Neural progenitor cell (in vitro differentiated cells): ENCODE results near the gene FGFR2. TPM values are rescaled to one million over a fixed set of nuclear protein-coding genes. Genes with fewer than 3 reads are reported as not detected.

ENCODE experiments used
- DNase-seq: peaks from one replicate; pipeline ENCODE4 v3.0.0-alpha.2; 2016; ENCODE audit warnings: low spot score
- H2AFZ ChIP-seq: fragments of 200-600 bp; sonication (generic); replicated peaks from 2 replicates; pipeline ENCODE4 v1.6.1; 2016; ENCODE audit warnings: antibody characterized with exemption
- H3F3A ChIP-seq: fragments of 200-600 bp; sonication (generic); 2 replicates; pipeline ENCODE4 v1.6.1; 2016; ENCODE audit warnings: antibody characterized with exemption, low read depth
- H3K27ac ChIP-seq: fragments of 200-600 bp; sonication (generic); 2 replicates; pipeline ENCODE4 v1.5.1; 2016; ENCODE audit warnings: mild to moderate bottlenecking
- H3K27me3 ChIP-seq: fragments of 200-600 bp; sonication (generic); 2 replicates; pipeline ENCODE4 v1.6.1; 2016; ENCODE audit warnings: mild to moderate bottlenecking, moderate library complexity
- H3K36me3 ChIP-seq: fragments of 200-600 bp; sonication (generic); 2 replicates; pipeline ENCODE4 v1.5.1; 2016
- H3K4me1 ChIP-seq: fragments of 200-600 bp; sonication (generic); 2 replicates; pipeline ENCODE4 v1.6.1; 2016; ENCODE audit warnings: mixed run types
- H3K4me2 ChIP-seq: fragments of 200-600 bp; sonication (generic); 2 replicates; pipeline ENCODE4 v1.6.1; 2016
- H3K4me3 ChIP-seq: fragments of 200-600 bp; sonication (generic); 2 replicates; pipeline ENCODE4 v1.5.1; 2016
- H3K79me2 ChIP-seq: fragments of 200-600 bp; sonication (generic); 2 replicates; pipeline ENCODE4 v1.6.1; 2016; ENCODE audit warnings: low read depth
- H3K9ac ChIP-seq: fragments of 200-600 bp; sonication (generic); 2 replicates; pipeline ENCODE4 v1.6.1; 2016
- H3K9me3 ChIP-seq: fragments of 200-600 bp; sonication (generic); 2 replicates; pipeline ENCODE4 v1.5.1; 2016; ENCODE audit warnings: low read depth
- H4K20me1 ChIP-seq: fragments of 200-600 bp; sonication (generic); 2 replicates; pipeline ENCODE4 v1.6.1; 2016; ENCODE audit warnings: low read depth
- H3K27ac Mint-ChIP-seq: 3 replicates; pipeline ENCODE4 v1.8.0; 2021; ENCODE audit warnings: mixed read lengths
- H3K27me3 Mint-ChIP-seq: 2 replicates; pipeline ENCODE4 v1.8.0; 2022; ENCODE audit warnings: low read depth, mild to moderate bottlenecking, inconsistent platforms, moderate library complexity, mixed read lengths; ENCODE audit not compliant: insufficient read depth
- H3K36me3 Mint-ChIP-seq: 3 replicates; pipeline ENCODE4 v1.8.0; 2021; ENCODE audit warnings: mixed read lengths
- H3K4me1 Mint-ChIP-seq: 3 replicates; pipeline ENCODE4 v1.8.0; 2021; ENCODE audit warnings: mixed read lengths
- H3K4me3 Mint-ChIP-seq: 3 replicates; pipeline ENCODE4 v1.8.0; 2021; ENCODE audit warnings: mild to moderate bottlenecking, moderate library complexity, mixed read lengths
- H3K9me3 Mint-ChIP-seq: 3 replicates; pipeline ENCODE4 v1.8.0; 2020; ENCODE audit warnings: mixed read lengths
- EZH2 ChIP-seq: fragments of 200-600 bp; sonication (generic); IDR thresholded peaks from 2 replicates; pipeline ENCODE4 v1.6.1; 2017; ENCODE audit warnings: antibody characterized with exemption, mild to moderate bottlenecking, moderate library complexity
- EZH2phosphoT487 ChIP-seq: fragments of 200-600 bp; sonication (generic); IDR thresholded peaks from 2 replicates; pipeline ENCODE4 v1.6.1; 2017; ENCODE audit warnings: antibody characterized with exemption
- total RNA-seq: library from RNA; depleted of rRNA; stranded (reverse); fragments of >200 nt; gene quantifications from 2 replicates; pipeline ENCODE4 v1.2.3, GENCODE V29; 2015; ENCODE audit warnings: low replicate concordance
- TF ChIP-seq, protein P1 (sequence below): fragments of 200-600 bp; sonication (generic); IDR thresholded peaks from 2 replicates; pipeline ENCODE4 v1.5.1; 2017; ENCODE audit warnings: antibody characterized with exemption, mild to moderate bottlenecking

Gene FGFR2
- total RNA-seq, 1 donor from 2014 or later: 99.1 TPM

DNA sequence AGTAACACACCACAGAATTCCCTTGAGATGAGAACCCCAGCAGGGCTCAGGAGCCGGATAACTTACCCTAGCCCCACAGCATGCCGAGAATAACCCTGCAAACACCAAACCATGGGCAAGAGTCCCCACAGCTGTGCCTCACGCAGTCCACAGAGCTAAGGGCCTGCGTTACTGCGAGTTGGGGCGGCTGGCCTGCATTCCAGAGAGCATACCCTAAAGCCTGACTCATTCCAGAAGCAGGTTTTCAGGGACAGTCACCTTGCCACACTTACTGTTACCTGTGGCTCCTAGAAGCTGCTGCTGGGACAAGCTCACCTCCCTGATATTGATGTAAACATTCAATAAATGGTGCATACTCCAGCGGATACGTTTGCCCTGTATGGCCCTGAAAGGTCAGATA is 18.6 kb downstream of the FGFR2 start:
- no peaks in the 10 kb centered on the region for H3K36me3 ChIP-seq
- no peak for DNase-seq
- no peak overlapping the region for H3K4me3 Mint-ChIP-seq

DNA sequence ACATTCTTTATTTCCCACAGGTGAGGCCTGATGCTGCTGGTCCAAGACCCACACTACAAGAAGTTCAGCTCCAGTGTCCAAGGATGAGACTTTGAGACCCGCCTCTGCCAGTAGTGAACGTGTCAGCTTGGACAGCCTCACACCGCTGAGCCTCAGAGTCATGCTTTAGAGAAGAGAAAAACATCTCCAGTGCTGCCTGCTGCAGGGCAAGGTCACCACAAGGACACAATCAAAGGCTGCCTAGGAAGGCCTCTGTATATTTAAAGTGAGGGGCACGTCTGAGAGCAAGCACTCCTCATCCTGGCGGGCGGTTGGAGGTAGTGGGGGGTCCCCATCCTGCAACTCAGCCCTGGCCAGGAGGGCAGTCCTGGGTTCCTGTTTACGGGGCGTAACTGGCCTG is 19.3 kb downstream of the FGFR2 start:
- no peak overlapping the region for H3K4me2 ChIP-seq

More for the DNA sequence above, 18.6 kb downstream of the FGFR2 start:
- Mint-ChIP-seq H3K27ac (peak overlapping the region; percentile 24), H3K36me3 (peaks cover 26% of the 10 kb centered on the region), H3K9me3 (peaks cover 6% of the 10 kb centered on the region), H3K27me3 (peaks cover 5% of the 10 kb centered on the region), H3K4me1 (peaks cover 54% of the 10 kb centered on the region)
- Histone ChIP-seq H3K4me1 (peaks cover 31% of the 10 kb centered on the region), H2AFZ (no peak overlapping the region), H3F3A (peaks cover 16% of the 10 kb centered on the region), H3K9me3 (no peaks in the 10 kb centered on the region), H4K20me1 (peaks cover 94% of the 10 kb centered on the region), H3K4me3 (no peak overlapping the region), H3K4me2 (peak overlapping the region; percentile 42), H3K27me3 (no peaks in the 10 kb centered on the region), H3K27ac (no peak overlapping the region), H3K79me2 (peaks cover 95% of the 10 kb centered on the region), H3K9ac (no peak overlapping the region)
- TF ChIP-seq EZH2 (no peak), EZH2phosphoT487 (no peak)

DNA sequence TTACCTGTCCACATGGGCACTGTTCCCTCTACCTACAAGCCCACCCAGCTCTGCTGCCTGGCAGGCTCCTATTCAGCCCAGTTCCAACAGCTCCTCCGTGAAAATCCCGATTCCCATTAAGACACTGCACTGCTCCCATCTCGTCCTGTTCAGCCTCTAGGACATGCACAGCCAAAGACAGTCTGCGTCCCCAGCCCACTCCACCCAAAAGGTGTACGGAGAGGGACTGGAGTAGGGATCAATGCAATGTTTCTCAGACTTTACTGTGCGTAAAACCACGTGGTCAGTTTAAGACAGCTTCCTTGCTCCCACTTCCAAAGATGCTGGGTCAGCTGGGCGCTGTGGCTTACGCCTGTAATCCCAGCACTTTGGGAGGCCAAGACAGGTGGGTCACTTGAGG is 19.9 kb downstream of the FGFR2 start:
- peaks cover 7% of the 10 kb centered on the region for H3K27me3 Mint-ChIP-seq
- Histone ChIP-seq H3K4me2 (no peak overlapping the region), H3K4me3 (no peak overlapping the region), H4K20me1 (peaks cover 98% of the 10 kb centered on the region), H3K9ac (no peak overlapping the region), H3K36me3 (no peaks in the 10 kb centered on the region), H3K27me3 (no peaks in the 10 kb centered on the region), H2AFZ (no peak overlapping the region), H3K9me3 (no peaks in the 10 kb centered on the region), H3F3A (peaks cover 16% of the 10 kb centered on the region), H3K27ac (no peak overlapping the region), H3K4me1 (peaks cover 39% of the 10 kb centered on the region), H3K79me2 (peaks cover 100% of the 10 kb centered on the region)
- peaks cover 18% of the 10 kb centered on the region for H3K36me3 Mint-ChIP-seq
- TF ChIP-seq EZH2 (no peak), EZH2phosphoT487 (no peak)
- TF ChIP-seq, protein P1, sequence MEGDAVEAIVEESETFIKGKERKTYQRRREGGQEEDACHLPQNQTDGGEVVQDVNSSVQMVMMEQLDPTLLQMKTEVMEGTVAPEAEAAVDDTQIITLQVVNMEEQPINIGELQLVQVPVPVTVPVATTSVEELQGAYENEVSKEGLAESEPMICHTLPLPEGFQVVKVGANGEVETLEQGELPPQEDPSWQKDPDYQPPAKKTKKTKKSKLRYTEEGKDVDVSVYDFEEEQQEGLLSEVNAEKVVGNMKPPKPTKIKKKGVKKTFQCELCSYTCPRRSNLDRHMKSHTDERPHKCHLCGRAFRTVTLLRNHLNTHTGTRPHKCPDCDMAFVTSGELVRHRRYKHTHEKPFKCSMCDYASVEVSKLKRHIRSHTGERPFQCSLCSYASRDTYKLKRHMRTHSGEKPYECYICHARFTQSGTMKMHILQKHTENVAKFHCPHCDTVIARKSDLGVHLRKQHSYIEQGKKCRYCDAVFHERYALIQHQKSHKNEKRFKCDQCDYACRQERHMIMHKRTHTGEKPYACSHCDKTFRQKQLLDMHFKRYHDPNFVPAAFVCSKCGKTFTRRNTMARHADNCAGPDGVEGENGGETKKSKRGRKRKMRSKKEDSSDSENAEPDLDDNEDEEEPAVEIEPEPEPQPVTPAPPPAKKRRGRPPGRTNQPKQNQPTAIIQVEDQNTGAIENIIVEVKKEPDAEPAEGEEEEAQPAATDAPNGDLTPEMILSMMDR: no peak
- H3K9me3 Mint-ChIP-seq: peaks cover 2% of the 10 kb centered on the region
- no peak overlapping the region for H3K27ac Mint-ChIP-seq
- DNase-seq: no peak
- peaks cover 60% of the 10 kb centered on the region for H3K4me1 Mint-ChIP-seq
- H3K4me3 Mint-ChIP-seq: no peak overlapping the region

More for the DNA sequence above, 19.3 kb downstream of the FGFR2 start:
- H3K36me3 ChIP-seq: no peaks in the 10 kb centered on the region
- H3F3A ChIP-seq: peaks cover 16% of the 10 kb centered on the region
- H3K9me3 ChIP-seq: no peaks in the 10 kb centered on the region
- Mint-ChIP-seq H3K4me1 (peaks cover 56% of the 10 kb centered on the region), H3K4me3 (no peak overlapping the region), H3K9me3 (peaks cover 6% of the 10 kb centered on the region), H3K36me3 (peaks cover 25% of the 10 kb centered on the region), H3K27me3 (peaks cover 7% of the 10 kb centered on the region), H3K27ac (no peak overlapping the region)
- no peak overlapping the region for H3K27ac ChIP-seq
- H3K4me1 ChIP-seq: peaks cover 35% of the 10 kb centered on the region
- TF ChIP-seq, protein P1: no peak
- no peak for TF ChIP-seq EZH2
- no peak for TF ChIP-seq EZH2phosphoT487
- no peak overlapping the region for H2AFZ ChIP-seq
- H4K20me1 ChIP-seq: peaks cover 98% of the 10 kb centered on the region
- H3K27me3 ChIP-seq: no peaks in the 10 kb centered on the region
- H3K4me3 ChIP-seq: no peak overlapping the region
- H3K79me2 ChIP-seq: peaks cover 100% of the 10 kb centered on the region
- no peak overlapping the region for H3K9ac ChIP-seq
- no peak for DNase-seq

DNA sequence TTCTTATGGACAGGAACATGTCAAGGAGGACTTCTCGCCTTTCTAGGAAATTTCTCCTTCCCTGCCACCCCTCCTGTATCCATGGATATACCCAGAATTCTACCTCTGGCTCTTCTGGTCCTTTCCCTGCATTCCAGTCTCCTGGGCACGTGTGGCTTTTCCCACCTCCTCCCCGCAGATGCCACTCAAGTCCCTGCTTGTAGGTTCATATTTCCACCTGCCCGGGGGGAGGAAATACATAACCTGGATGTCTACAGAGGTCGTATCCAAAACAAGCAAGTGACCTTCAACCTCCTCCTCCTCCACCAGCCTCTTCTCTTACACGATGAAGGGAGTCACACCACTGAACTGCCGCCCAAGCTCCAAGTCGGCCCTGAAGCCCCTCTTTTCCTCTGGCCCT is 20.7 kb downstream of the FGFR2 start:
- no peak overlapping the region for H3K4me3 Mint-ChIP-seq
- no peak overlapping the region for H2AFZ ChIP-seq
- H3F3A ChIP-seq: peaks cover 16% of the 10 kb centered on the region
- H3K27me3 Mint-ChIP-seq: peaks cover 7% of the 10 kb centered on the region
- peaks cover 12% of the 10 kb centered on the region for H3K36me3 Mint-ChIP-seq
- peaks cover 63% of the 10 kb centered on the region for H3K4me1 Mint-ChIP-seq
- no peaks in the 10 kb centered on the region for H3K9me3 Mint-ChIP-seq
- no peak overlapping the region for H3K4me3 ChIP-seq
- no peak for TF ChIP-seq EZH2phosphoT487
- no peak for TF ChIP-seq EZH2
- TF ChIP-seq, protein P1: no peak
- no peaks in the 10 kb centered on the region for H3K36me3 ChIP-seq
- peaks cover 39% of the 10 kb centered on the region for H3K4me1 ChIP-seq
- H3K9me3 ChIP-seq: no peaks in the 10 kb centered on the region
- no peak overlapping the region for H3K9ac ChIP-seq
- no peak overlapping the region for H3K27ac ChIP-seq
- no peak overlapping the region for H3K4me2 ChIP-seq
- no peak for DNase-seq
- no peaks in the 10 kb centered on the region for H3K27me3 ChIP-seq
- peaks cover 98% of the 10 kb centered on the region for H4K20me1 ChIP-seq
- H3K27ac Mint-ChIP-seq: no peak overlapping the region
- peaks cover 100% of the 10 kb centered on the region for H3K79me2 ChIP-seq
